Endothelial cell of umbilical vein (primary cell): ENCODE measurements around the gene LRIT2.

Experiments used
- EZH2 ChIP-seq: IDR thresholded peaks from 2 replicates; pipeline ENCODE4 v1.6.1; 2012; ENCODE audit warnings: borderline replicate concordance, low read depth, mild to moderate bottlenecking, moderate library complexity, low read length, inconsistent platforms; ENCODE audit not compliant: severe bottlenecking
- GATA2 ChIP-seq: IDR thresholded peaks from 2 replicates; pipeline ENCODE4 v1.7.0; 2011; ENCODE audit warnings: low read depth, mild to moderate bottlenecking, moderate library complexity, mixed read lengths, low read length; ENCODE audit not compliant: insufficient read length, insufficient read depth
- JUN ChIP-seq: IDR thresholded peaks from 2 replicates; pipeline ENCODE4 v1.6.1; 2011; ENCODE audit warnings: borderline replicate concordance, low read depth; ENCODE audit not compliant: insufficient read length, insufficient read depth
- MYC ChIP-seq: IDR thresholded peaks from one replicate; pipeline ENCODE4 v1.6.1; 2011; ENCODE audit warnings: mild to moderate bottlenecking, low read depth, low read length
- POLR2A ChIP-seq: IDR thresholded peaks from 2 replicates; pipeline ENCODE4 v1.6.1; 2012; ENCODE audit warnings: low read depth, mild to moderate bottlenecking, control low read depth, low read length
- POLR2AphosphoS5 ChIP-seq: IDR thresholded peaks from 2 replicates; pipeline ENCODE4 v1.6.1; 2012; ENCODE audit warnings: low read depth, mild to moderate bottlenecking, control low read depth, low read length, moderate library complexity; ENCODE audit not compliant: insufficient read depth
- TF ChIP-seq, protein P1 (sequence below), 2 donors: IDR thresholded peaks; 1 replicate in 1 of 2; 2 replicates in 1 of 2; pipeline ENCODE4 v1.5.1; 2011; ENCODE audit warnings: low read length in 2 of 2, mild to moderate bottlenecking in 2 of 2, moderate library complexity in 2 of 2, control low read depth in 1 of 2, inconsistent platforms in 1 of 2, low read depth in 1 of 2; ENCODE audit not compliant: insufficient read depth in 1 of 2; ENCODE audit errors: extremely low read depth in 1 of 2

DNA sequence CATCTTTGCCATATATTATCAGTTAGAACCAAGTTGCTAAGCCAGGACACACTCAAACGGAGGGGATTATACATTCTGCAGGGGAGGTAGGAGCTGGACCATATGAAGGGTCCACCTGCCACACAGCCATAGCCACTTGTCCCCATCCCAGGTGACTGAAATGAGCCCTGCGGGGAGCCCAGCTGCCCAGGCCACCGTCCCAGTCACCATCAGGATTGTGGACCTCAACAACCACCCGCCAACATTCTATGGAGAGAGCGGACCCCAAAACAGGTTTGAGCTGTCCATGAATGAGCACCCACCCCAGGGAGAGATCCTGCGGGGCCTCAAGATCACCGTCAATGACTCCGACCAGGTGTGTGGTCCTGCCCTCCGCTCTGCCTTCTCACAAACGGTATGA lies 17.3 kb downstream of the LRIT2 start:
- no peak for TF ChIP-seq EZH2
- no peak for TF ChIP-seq GATA2
- TF ChIP-seq, protein P1, sequence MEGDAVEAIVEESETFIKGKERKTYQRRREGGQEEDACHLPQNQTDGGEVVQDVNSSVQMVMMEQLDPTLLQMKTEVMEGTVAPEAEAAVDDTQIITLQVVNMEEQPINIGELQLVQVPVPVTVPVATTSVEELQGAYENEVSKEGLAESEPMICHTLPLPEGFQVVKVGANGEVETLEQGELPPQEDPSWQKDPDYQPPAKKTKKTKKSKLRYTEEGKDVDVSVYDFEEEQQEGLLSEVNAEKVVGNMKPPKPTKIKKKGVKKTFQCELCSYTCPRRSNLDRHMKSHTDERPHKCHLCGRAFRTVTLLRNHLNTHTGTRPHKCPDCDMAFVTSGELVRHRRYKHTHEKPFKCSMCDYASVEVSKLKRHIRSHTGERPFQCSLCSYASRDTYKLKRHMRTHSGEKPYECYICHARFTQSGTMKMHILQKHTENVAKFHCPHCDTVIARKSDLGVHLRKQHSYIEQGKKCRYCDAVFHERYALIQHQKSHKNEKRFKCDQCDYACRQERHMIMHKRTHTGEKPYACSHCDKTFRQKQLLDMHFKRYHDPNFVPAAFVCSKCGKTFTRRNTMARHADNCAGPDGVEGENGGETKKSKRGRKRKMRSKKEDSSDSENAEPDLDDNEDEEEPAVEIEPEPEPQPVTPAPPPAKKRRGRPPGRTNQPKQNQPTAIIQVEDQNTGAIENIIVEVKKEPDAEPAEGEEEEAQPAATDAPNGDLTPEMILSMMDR (IDR thresholded peaks at IDR 0.05; ENCODE audit: extremely low read depth in 1 of 2, insufficient read depth in 1 of 2, low read depth in 1 of 2, low read length in 2 of 2): no peak
- TF ChIP-seq POLR2A: no peak
- TF ChIP-seq JUN: no peak
- TF ChIP-seq MYC: no peak
- no peak for TF ChIP-seq POLR2AphosphoS5
